ENCODE results near the gene CARM1. TPM values are rescaled to one million over a fixed set of nuclear protein-coding genes. Genes with fewer than 3 reads are reported as not detected.

CARM1 gene
- total and polyA plus RNA-seq, 2 of the 13 experiments (the other 11 are each of a cell fraction or from before 2014, with no cell fraction given): 27.6 to 55.8 TPM

DNA sequence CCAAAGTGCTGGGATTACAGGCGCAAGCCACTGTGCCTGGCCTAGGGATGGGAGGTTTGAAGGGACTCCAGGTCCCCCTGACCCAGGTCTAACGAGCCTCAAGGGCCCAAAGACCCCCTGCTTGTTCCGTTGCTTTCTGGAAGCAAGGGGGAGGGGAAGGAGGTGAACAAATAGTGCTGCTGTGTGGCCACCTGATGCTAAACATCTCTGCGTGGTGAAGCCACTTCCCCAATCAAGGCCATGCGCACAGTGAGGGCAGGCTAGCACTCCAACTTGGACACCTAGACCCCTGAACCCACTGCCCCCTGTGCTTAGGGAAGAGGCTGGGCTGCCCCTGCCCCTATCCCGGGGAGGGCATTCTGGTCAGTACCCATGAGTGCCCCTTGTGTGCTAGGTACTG lies 24.0 kb downstream of the CARM1 start:
- CTCF ChIA-PET (ENCODE audit: low intra/inter-chr PET ratio, low total read pairs): no interaction called here
- POLR2A ChIA-PET: no interaction called here
- DNase-seq (ENCODE audit: low spot score) (no peak), FAIRE-seq (no peak), ATAC-seq (no peak)
- Histone ChIP-seq H3K9ac (ENCODE audit: insufficient read depth, low read depth, low read length) (no peak overlapping the region), H3K4me3 (replicated peaks in 1 of 3; ENCODE audit: insufficient read depth in 1 of 3, low read depth in 2 of 3, low read length in 3 of 3) (no peak overlapping the region), H3K4me2 (ENCODE audit: low read depth, low read length) (no peak overlapping the region), H3K4me1 (ENCODE audit: insufficient read depth, low read length) (peaks cover 15% of the 10 kb centered on the region), H3K27me3 (ENCODE audit: control insufficient read depth in 1 of 2, insufficient read depth in 2 of 2, low read length in 2 of 2) (no peaks in the 10 kb centered on the region), H3K9me3 (ENCODE audit: low read length) (no peaks in the 10 kb centered on the region), H3K27ac (ENCODE audit: extremely low read length, insufficient read depth, low read length) (no peak overlapping the region), H3K79me2 (ENCODE audit: insufficient read depth, low read length) (peaks cover 37% of the 10 kb centered on the region), H3K36me3 (replicated peaks in 1 of 2; ENCODE audit: control insufficient read depth in 1 of 2, insufficient read depth in 2 of 2, low read length in 2 of 2) (peaks cover 0 to 5% of the 10 kb centered on the region in 2 experiments; a peak in 3 of 5 replicates), H2AFZ (ENCODE audit: low read length) (no peak overlapping the region), H4K20me1 (ENCODE audit: insufficient read depth, low read length) (peaks cover 26% of the 10 kb centered on the region; the same call in 1 of the 2 replicates)
- TF ChIP-seq CEBPG (CRISPR knock-in tag; IDR thresholded peaks at IDR 0.05) (no peak), ZNF782 (CRISPR knock-in tag; IDR thresholded peaks at IDR 0.05; ENCODE audit: borderline replicate concordance) (no peak), ATRX (CRISPR knock-in tag; IDR thresholded peaks at IDR 0.05; ENCODE audit: borderline replicate concordance) (no peak), ZNF879 (CRISPR knock-in tag; IDR thresholded peaks at IDR 0.05) (no peak), GATA4 (IDR thresholded peaks at IDR 0.05; ENCODE audit: borderline replicate concordance, low read depth) (no peak), GABPB1 (CRISPR knock-in tag; IDR thresholded peaks at IDR 0.05) (no peak), ZNF572 (CRISPR knock-in tag; IDR thresholded peaks at IDR 0.05) (no peak)
- TF ChIP-seq, protein P1, sequence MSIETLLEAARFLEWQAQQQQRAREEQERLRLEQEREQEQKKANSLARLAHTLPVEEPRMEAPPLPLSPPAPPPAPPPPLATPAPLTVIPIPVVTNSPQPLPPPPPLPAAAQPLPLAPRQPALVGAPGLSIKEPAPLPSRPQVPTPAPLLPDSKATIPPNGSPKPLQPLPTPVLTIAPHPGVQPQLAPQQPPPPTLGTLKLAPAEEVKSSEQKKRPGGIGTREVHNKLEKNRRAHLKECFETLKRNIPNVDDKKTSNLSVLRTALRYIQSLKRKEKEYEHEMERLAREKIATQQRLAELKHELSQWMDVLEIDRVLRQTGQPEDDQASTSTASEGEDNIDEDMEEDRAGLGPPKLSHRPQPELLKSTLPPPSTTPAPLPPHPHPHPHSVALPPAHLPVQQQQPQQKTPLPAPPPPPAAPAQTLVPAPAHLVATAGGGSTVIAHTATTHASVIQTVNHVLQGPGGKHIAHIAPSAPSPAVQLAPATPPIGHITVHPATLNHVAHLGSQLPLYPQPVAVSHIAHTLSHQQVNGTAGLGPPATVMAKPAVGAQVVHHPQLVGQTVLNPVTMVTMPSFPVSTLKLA (IDR thresholded peaks at IDR 0.05): no peak
- TF ChIP-seq, protein P2, sequence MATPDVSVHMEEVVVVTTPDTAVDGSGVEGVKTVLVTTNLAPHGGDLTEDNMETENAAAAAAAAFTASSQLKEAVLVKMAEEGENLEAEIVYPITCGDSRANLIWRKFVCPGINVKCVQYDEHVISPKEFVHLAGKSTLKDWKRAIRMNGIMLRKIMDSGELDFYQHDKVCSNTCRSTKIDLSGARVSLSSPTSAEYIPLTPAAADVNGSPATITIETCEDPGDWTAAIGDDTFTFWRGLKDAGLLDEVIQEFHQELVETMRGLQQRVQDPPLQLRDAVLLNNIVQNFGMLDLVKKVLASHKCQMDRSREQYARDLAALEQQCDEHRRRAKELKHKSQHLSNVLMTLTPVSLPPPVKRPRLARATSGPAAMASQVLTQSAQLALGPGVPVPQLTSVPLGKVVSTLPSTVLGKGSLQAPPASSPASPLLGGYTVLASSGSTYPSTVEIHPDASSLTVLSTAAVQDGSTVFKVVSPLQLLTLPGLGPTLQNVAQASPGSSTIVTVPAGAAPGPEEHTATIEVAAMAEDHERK (CRISPR knock-in tag; IDR thresholded peaks at IDR 0.05; ENCODE audit: low read depth): no peak
- WGBS (ENCODE audit: low lambda C conversion rate): 92% methylated on average over 4 of the region's 6 CpGs
- in situ Hi-C loops (cut with HindIII; ENCODE audit: extremely low pct_ligation_motif_present, low pct_unique_long_range_greater_than_20kb) (no loop called here), intact Hi-C loops (cut with micrococcal nuclease; ENCODE audit: unreplicated experiment) (no loop called here)
- BruUV-seq (replicated peaks): no TSS peak
